Activated CD4-positive, alpha-beta T cell treated with anti-CD3 and anti-CD28 coated beads for 1 hour (primary cell): Measurements from ENCODE around the gene NRDE2.
"Not testable (repeated sequence)": the region's sequence is repeated elsewhere in the genome, so short reads cannot be mapped to it uniquely, and the experiment has no call there.

Source experiments
- DNase-seq: peaks from one replicate; pipeline ENCODE4 v3.0.0-alpha.2; 2020

NRDE2 gene

DNA sequence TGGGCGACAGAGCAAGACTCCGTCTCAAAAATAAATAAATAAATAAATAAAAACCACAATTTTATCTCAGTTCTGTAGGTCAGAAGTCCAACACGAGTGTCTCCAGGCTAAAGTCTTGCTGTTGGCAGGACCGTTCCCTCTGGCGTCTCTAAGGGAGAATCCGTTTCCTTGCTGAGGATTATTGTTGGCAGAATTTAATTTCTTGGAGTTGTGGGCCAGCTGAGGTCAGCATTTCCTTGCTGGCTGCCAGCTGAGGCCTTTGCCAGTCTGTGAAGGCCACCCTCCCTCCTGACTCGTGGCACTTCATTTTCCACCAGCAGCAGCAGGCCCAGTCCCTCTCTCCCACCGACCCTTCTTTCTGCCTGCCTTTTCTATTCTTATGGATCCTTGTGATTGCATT, 58.2 kb downstream of the NRDE2 start:
- DNase-seq, result no peak

DNA sequence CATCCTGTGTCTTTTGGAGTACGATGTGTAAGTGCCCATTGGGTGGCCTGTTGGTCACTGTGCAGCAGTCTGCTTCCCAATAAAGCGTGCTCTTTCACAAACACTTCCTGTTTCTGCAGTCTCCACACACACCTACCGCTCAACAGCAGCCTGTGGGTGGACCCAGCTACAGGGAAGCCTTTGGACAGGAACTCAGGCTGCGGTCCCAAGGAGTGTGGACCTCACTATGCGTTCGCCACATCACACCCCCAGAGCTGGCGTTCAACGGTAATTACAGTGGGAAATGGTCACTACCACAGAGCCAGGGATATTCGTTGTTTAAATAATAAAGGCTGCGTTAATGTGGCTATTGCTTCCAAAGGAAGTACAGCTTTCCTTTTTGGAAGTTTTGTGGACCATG, 59.2 kb downstream of the NRDE2 start:
- no peak for DNase-seq

DNA sequence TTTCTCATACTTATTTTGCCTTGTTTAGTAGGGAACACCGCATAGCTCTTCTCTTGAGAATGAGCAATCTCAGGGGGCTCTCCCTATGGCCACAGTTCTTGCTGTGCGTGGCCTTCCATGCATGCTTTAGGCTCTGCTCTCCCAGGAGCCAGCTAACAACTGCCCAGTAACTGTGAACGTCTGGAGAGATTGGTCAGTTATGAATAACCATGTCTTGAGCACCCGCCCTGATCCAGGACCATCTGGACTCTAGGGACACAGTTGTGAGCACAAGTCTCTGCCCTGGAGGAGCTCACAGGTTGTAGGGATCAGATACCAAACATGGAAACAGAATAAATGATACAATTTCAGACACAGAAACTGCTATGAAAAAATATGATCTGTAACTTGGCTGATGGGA, 63.3 kb downstream of the NRDE2 start:
- no peak for DNase-seq

DNA sequence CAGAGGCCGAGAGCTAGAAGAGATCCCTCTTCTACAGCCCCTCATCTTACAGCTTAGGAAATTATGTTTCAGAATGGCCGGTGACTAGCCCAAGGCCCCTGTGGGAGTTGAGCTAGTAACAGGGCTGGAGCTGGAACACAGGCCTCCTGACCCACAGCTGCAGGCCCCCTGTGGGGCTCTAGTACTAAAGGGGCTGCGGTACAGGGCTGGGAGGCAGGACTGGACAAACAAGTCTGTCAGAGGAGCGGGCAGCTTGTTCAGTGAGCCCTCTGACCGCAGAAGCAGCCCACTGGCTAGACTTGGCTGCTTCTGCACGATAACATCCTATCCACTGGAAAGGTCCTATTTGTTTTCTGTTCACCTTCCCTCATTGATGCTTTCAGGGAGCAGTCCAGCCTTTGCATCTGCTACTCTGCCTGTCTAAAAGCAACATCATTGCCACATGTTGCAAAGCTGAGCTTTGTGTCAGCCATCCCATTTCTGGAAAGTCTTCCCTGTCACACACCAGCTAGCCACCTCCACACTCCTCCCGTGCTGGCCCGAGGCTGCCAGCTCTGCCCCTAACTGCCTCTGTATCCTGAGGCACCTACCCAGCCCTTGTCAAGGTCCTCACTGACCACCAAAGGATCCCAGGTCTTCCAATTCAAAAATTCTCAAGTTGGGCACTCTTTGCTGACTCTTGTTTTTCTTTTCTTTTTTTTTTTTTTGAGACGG, 65.1 kb downstream of the NRDE2 start:
- DNase-seq, result no peak

DNA sequence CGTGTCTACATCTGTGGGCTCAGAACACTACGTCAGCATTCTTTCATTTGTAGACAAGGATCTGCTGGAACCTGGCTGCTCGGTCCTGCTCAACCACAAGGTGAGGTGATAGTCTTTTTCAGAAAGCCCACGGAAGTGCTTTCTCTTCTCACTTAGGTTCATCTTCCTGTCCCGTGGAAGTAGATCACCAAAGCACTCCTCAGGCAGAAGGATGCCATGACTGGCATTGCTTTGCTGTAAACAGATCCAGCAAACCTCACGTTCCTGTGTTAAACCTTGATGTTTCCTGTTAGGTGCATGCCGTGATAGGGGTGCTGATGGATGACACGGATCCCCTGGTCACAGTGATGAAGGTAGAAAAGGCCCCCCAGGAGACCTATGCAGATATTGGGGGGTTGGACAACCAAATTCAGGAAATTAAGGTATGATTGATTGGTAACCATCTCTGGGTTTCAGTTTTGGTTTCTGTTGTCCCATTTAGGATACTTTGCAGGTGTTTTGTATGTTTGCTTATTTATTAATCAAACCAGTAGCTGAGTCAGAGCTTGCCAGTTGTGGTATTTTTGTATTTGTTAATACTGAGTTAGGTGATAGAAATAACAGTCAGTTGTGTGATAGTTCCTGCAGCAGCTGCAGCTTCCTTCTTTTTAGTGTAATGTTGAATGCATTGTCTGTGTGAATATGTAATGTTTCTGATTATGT, 67.8 kb downstream of the NRDE2 start:
- DNase-seq, result no peak

DNA sequence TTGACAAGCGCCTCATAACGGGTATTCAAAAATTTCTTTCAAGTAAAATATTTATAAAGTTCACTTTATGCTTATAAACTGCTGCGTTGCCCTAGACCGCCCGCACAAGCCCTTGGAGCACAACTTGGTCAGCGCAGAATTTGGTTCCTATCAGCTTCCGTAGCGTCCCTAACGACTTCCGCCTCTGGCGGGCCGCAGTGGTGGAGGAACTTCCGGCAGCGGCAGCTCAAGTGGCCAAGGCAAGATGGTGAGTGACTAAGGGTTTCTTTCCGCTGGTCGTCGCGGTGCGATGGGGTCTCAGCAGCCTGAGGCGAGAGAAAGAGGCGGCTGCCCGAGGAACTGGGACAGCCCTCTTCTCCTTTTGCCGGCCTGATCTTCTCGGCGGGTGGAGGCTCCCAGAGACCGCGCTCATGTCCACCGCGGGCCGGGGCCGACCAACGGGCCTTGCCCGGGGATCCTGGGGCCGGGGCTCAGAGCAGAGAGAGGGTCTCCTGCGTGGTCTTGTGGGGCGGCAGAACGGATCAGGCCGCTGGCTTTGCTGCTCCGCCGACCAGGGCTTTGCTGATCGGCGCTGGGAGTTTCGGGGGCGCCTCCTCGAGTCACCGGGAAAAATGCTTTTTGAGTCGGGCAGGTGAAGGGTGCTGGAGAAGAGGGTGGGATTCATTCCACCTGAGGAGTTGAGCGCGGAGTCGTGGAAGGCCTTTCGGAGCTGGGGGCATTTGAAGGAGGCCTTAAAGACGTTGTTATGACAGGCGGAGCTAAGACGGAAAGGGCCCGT, 75.2 kb downstream of the NRDE2 start, which contains the start of gene PSMC1:
Gene PSMC1 (plus strand): TSS at position 200 of the 778 bp plus-strand sequence. CDS start 45 bp downstream, at position 245.
- peak; percentile 79 for DNase-seq

DNA sequence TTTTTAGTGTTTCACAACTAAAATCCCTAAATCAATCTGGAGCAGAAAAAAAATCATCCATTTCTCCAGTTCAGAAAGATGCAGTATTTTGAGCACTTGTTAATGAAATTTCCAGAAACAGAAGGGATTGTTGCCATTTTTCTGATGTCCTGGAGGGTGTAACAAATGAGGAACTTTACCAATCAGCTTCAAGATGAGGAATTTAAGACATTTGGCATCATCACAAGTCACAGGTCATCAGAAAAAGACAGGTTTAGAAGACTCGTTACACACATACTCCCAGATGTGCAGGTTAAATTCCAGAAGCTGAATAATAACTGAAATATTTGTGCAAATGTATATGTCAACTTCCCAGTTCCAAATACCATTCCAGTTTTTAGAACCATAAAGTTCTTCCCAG, 75.9 kb downstream of the NRDE2 start:
- DNase-seq, result no peak

DNA sequence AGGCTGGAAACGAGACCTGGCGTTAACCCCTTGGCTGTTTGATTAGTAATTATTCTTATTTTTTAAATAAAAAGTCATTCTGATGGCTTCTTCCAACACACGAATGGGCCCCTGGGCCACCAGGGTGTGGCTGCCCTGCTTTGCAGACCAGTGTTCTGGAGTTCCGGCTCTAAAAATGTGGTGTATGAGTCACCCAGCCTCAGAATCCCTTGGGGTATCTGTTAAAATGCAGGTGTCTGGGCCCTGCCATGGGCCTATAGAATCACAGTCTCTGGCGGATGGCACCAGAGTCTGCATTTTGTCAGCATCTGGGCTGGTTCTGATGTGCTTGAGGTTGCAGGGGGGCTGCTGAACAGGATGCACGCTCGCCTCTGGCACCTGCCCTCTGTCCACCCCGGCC, 77.9 kb downstream of the NRDE2 start:
- no peak for DNase-seq

DNA sequence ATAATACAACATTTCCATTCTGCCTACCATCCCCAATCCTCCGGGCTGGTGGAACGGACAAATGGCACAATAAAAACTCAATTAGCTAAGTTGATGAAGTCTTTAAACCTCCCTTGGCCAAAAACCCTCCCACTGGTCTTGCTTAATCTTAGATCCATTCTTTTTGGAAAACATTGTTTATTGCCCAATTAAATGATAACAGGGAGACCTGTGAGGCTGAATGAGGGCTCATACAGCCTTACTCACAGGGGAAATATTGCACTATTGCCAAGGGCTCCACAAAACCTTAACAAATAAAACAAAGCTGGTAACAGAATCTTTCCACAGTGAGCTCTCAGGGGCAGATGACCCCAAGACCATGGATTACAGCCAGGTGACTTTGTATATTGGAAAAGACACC, 83.1 kb downstream of the NRDE2 start:
- no peak for DNase-seq

DNA sequence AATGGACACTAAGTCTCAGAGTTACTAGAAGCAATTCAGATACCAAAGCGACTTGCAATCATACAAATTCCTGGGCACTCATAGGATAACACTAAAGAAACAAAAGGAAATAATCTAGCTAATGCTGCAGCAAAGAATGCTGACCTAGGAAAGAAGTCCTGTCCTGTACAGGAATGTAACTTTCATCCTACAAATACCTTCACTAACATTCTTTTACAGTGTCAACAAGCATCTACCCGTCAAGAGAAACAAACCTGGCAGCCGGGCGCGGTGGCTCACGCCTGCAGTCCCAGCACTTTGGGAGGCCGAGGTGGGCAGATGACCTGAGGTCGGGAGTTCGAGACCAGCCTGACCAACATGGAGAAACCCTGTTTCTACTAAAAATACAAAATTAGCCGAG, 84.3 kb downstream of the NRDE2 start:
- DNase-seq, result not testable (repeated sequence)

DNA sequence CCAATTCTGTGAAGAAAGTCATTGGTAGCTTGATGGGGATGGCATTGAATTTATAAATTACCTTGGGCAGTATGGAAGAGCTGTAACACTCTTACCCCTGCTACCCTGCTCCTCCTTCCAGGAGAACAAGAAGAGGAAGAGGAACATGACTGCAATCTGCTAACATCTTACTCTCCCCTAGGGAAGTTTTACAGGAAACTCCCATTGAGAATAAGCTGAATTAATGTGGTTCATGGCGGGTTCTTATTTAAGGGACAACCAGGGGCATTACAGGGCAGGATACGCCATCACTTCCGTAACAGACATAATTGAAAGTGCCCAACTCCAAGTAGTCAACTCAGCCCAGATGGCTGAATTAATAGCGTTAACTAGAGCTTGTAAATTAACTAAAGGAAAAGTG, 84.8 kb downstream of the NRDE2 start:
- no peak for DNase-seq

DNA sequence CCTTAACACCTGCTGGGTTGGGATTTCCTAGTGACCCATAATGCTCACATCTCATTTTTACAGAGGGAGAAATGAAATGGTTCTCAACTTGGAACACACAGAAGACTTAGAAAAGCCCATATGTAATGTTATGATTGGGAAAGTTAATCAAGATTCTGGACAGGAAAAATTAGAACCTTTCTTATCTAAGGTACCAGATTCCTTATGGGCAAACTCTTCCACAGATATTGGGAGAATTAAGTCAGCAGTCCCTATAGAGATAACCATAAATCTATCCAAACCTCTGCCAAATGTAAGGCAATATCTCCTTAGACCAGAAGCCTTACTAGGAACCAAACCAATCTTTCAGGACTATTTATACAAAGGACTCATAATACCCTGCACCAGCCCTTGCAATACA, 89.3 kb downstream of the NRDE2 start:
- DNase-seq, result no peak

DNA sequence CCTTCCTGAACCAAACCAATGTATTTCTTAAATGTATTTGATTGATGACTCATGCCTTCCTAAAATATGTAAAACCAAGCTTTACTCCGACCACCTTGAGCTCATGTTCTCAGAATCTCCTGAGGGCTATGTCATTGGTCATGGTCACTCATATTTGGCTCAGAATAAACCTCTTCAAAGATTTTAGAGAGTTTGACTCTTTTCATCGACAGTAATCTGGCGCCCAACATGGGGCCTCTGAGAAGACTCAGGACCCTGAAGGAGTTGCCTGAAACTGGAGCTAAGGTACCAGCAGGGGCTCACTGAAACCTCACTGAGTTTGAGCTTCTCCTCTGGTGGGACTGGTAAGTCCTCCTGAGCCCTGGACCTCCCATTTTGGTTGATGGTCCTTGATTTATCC, 92.6 kb downstream of the NRDE2 start:
- DNase-seq, result no peak

DNA sequence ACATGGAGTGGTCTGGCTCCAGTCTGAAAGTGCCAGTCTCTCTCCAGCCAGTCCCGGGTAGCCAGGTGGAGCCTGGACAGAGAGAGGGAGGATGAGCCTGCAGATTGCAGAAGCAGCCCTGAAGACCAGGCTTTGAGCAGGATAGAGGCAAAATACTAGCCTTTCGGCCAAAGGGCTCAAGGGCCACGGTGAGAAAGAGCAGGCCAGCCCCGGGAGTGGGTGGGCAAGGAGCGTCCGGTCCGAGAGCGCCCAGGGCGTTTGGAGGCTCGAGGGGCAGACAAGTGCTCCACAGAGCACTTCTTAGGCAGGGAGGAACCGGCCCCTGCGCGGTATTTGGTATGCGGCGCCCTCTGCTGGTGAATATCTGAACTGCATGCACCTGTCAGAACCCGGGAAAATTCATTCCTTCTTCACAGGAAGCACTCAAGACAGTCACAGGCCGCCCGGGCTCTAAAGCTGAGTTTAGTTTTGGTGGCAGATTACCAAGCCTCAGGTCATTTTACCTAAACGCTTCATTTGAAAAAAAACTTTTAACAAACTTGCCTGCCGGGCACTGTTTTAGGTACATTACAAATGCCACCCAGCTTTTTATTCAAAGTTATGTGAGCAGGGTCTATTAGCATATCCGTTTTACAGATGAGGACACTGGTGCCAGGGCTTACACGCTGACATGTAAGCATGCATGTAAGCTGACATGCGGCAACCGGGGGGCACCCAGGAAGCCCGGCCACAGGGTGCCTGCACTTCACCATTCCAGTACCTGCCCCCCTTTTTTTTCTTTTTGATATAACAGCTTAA, 96.4 kb downstream of the NRDE2 start:
- DNase-seq, result peak; percentile 43

DNA sequence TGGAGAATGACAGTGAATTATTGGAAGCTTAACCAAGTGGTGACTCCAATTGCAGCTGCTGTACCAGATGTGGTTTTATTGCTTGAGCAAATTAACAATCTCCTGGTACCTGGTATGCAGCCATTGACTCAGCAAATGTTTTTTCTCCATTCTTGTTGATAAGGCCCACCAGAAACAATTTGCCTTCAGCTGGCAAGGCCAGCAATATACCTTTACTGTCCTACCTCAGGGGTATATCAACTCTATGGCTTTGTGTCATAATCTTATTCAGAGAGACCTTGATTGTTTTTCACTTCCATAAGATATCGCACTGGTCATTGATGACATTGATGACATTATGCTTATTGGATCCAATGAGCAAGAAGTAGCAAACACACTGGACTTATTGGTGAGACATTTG, 101.8 kb downstream of the NRDE2 start:
- DNase-seq, result not testable (repeated sequence)

DNA sequence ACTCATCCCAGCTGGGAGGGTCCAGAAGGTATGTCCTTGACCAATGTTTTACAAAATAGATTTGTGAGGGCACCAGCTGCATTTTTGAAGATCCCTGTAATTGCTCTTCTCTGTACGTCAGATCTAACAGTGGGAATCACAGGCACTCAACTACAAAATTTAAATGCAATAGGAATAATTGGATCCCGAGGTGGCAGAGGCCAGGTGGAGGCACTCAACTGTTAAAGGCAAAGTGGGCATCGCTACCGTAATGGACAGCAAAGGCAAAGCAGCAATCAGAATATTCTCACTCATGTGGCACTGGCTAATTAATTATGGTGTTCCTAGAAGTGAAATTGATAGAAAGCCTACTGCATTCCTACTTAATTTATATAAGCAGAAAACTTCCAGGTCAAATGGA, 103.3 kb downstream of the NRDE2 start:
- DNase-seq, result no peak
